ENCODE results near the gene CENPS. TPM values are rescaled to one million over a fixed set of nuclear protein-coding genes. Genes with fewer than 3 reads are reported as not detected.
"Not testable (repeated sequence)": the region's sequence is repeated elsewhere in the genome, so short reads cannot be mapped to it uniquely, and the experiment has no call there.

CENPS gene
- total RNA-seq: 4.0 and 4.7 TPM in 2 replicates
- 22.2 TPM for polyA plus RNA-seq (2012)

DNA sequence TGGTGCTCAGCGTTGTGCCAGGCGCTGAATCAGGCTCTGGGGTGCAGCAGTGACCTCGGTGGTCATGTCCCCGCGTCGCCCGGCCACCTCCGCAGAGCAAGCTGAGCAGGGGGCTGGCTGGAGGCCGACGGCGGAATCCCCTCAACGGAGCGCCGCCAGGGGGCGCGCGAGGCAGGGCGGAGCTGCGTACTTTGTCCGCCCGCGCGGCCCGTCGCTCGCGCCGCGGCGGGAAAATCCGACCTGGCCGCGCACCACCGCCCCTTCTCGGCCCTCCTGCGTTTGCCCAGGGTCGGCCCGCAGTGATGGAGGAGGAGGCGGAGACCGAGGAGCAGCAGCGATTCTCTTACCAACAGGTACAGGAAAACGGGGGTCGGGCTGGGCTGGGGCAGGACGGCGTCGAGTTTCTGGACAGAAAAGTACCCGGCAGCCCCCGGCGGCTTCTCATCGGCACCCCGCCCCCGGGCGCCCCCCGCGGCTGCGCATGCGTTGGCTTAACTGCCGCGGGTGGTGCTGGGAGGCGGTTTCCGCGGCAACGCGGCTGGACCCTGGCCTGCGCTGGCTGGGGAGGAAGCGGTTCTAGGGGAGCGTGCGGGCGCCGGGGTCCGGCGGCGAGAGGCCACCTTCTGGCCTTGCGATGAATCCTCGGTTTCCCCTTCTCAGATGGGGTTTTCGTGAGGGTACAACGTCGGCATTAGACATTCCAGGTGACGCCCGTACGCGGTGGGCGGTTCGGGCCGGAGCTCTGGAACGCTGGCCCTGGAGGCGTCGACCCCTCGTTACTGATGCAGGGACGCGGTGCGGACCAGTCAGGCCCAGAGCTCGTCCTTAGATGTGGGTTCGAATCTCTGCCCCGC lies at the start of gene CENPS:
Gene CENPS (plus strand): TSS at position 218 of the 854 bp plus-strand sequence. CDS start 85 bp downstream, at position 303.
- DNase-seq (ENCODE audit: low read depth): peak; percentile 93

- peak; percentile 70 for DNase-seq (ENCODE audit: low read depth)
Observed at GRCh38 chr1:10380594-10381275, 49.5 kb upstream of the CENPS start.

DNA sequence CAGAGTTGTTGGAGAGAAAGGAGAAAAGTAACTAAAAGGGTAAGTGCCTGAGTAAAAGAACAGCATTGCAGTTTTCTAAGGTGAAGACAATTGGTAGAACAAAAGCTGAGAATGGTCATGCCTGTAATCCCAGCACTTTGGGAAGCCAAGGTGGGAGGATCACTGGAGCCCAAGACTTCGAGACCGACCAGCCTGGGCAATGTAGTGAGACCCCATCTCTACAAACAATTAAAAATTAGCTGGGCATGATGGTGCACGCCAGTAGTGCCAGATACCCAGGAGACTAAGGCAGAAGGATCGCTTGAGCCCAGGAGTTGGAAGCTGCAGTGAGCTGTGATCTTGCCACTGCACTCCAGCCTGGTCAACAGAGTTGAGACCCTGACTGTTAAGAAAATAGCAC lies 46.6 kb upstream of the CENPS start:
- no peak for DNase-seq (ENCODE audit: low read depth)

DNA sequence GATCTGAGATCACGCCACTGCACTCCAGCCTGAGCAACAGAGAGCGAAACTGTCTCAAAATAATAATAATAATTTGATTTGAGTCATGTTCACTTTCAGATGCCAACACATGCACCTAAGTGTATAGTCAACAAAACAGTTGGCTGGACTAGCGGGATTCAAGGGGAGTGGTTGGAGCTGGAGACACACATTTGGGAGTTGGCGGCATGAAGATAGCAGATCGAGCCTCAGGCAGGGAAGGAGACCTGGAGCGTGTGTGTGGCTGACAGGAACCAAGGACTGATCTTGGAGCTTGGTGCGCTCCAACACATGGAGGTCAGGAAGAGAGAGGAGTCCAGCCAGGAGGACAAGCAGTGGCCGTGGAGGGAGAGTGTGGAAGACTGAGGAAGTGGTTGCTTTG lies 46.0 kb upstream of the CENPS start:
- DNase-seq (ENCODE audit: low read depth): no peak

GRCh38 chr1:10386761-10387676 lies 43.2 kb upstream of the CENPS start:
- no peak for DNase-seq (ENCODE audit: low read depth)

DNA sequence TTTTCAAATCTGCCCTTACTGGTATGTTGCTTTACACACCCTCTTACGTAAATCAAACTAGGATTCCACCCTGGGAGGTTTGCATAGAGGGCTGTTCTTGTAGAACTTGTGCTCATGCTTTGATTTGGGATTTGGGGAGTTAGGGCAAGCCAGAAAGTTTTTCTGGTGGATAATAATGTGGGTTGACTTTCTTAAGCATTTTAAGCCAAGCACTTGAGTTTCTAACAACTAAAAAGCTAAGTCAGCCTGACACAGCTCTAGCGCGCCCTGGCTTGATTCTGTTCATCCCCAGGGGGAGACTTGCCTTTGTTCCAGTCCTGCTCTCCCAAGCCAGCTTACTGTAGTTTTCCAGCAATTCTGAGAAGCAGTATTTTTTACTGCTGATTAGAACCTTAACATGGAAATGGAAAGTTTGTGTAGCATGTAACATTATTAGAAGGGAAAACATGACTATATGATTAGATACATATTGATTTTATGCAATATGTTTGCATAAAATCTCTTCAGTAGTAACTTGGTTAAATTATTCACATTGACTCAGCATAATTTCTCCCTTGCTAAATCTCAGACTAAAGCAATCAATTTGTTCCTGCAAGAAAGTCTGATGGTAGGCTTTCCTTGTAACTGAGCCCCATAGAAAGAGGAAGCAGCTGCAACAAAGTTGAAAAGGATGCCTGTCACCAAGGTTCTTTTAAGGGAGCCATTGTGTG lies 42.4 kb upstream of the CENPS start:
- DNase-seq (ENCODE audit: low read depth): peak; percentile 64

DNA sequence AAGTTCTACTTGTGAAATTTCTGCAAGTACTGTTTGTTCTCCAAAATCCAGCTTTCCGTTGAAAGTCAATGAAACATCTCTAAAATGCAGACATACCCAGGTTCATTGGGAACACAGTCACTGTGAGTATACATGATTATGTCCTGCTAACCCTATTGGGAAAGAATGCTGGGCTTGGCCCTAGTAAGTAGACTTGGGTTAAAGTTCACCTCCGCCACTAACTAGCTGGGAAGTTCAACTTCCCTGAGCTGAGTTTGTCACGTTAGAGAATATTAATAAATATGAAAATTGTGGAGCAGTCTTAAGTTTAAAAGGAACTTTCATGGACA lies 41.9 kb upstream of the CENPS start:
- DNase-seq (ENCODE audit: low read depth): no peak

DNA sequence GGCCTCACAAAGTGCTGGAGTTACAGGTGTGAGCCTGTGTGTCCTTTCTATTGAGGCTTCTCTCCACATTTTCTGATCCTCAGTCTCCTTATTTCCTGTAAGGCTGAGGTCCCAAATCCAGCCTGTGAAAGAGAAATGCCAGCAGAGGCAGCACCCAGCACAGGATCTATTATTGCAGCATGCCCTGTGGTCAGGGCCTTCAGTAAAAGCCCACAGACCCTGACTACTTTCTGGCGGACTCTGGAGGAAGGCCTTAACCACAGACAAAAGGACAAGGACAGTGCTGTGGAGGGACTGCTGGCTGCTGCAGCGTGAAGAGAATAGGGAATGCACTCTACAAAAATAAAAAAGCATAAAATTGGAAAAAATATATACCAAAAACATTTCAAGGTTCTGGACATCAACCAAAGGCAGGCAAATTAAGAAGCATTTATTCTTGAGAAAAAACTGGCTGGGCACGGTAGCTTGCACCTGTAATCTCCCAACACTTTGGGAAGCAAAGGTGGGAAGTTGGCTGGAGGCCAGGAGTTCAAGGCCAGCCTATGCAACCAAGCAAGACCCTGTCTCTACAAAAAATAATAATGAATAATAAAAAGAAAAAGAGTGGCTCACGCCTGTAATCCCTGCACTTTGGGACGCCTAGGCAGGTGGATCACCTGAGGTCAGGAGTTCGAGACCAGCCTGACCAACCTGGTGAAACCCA lies 40.8 kb upstream of the CENPS start:
- DNase-seq (ENCODE audit: low read depth): peak; percentile 41

- no peak for DNase-seq (ENCODE audit: low read depth)
Observed at GRCh38 chr1:10396870-10397269, 33.4 kb upstream of the CENPS start.

DNA sequence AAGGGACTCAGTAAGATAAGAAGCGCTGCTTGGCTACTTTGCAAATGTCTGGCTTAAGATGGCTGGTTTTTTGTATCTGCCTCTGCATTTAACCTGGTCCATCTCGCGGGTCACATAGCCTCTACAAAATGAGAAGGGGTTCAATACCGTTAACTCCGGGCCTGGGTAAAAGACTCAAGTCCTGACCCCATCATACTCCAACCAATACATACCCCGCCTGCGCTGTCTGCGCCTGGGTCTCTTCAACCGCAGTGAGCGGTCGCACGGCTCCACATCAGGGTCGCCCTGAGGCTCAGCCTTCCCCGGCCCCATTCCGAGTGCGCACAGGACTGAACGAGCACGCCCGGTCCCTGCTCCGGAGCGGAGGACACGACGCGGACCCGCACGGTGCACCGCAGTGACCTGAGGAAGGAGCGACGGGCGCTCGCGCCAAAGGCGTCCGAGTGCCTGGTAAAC lies 31.9 kb upstream of the CENPS start:
- DNase-seq (ENCODE audit: low read depth): no peak

- peak; percentile 99 for DNase-seq (ENCODE audit: low read depth)
Observed at GRCh38 chr1:10398734-10399443, 31.3 kb upstream of the CENPS start, which contains the start of gene PGD. Gene PGD, plus strand, starts transcription at chr1:10399064. Its CDS starts 54 bp downstream, at chr1:10399118.

DNA sequence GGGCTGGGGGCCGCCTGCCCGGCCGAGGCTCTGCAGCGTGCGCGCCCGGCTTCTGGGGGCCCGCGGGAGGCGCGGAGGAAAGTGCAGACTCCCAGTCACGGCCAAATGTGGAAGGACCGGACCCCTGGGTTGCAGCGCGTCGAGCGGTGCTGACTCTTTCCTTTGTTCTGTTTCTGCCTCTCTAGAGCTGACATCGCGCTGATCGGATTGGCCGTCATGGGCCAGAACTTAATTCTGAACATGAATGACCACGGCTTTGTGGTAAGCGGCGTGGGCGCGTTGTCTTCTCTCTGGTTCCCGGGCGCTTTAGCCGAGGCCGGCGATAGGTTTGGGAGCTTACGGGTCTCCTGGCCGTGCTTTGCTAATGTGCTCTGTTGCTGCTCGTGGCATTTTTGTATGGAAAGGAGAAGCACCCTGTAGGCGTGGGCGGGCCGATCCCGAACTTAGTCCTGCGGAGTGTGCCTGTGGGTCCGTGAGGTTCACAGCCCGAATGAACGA lies 30.7 kb upstream of the CENPS start:
- peak; percentile 57 for DNase-seq (ENCODE audit: low read depth)

DNA sequence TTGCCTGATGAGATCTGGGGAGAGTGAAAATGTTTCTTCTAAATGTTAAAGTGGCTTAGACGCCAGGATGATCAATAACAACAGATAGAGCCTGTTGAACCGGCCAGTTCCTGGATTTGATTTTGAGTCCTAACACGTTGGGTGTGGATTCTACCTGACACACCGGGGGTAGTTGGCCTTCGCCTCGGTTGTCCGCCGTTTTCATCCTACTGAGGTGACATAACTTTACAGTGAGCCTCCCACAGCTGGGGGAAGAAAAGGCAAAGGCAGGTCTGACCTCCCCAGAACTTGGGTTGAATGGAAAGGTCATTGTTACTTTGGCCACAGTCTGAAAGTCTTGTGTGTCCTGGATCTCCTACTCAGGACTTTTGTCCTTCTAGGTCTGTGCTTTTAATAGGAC lies 30.2 kb upstream of the CENPS start:
- DNase-seq (ENCODE audit: low read depth): no peak

DNA sequence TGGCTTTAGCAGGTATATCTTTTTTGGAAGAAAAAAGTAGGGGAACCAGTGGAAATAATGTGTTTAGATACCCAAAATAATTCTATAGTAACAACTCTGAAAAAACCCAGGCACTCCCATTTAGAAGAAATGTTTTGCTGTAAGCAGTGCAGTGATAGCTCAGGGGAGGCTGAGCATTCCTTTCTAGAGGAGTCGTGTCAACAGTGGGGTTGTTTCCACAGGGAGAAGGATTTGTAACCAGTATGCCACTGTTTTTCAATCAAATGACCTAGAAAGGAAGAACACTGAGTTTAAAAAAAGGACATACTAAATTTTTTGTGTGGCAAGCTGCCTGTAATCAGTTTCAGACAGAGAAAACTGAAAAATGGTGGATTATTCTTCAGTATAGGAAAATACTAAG lies 29.0 kb upstream of the CENPS start:
- peak; percentile 38 for DNase-seq (ENCODE audit: low read depth)

- peak; percentile 35 for DNase-seq (ENCODE audit: low read depth)
Observed at GRCh38 chr1:10402729-10403274, 27.4 kb upstream of the CENPS start.

GRCh38 chr1:10407201-10407600 lies 23.0 kb upstream of the CENPS start:
- no peak for DNase-seq (ENCODE audit: low read depth)

DNA sequence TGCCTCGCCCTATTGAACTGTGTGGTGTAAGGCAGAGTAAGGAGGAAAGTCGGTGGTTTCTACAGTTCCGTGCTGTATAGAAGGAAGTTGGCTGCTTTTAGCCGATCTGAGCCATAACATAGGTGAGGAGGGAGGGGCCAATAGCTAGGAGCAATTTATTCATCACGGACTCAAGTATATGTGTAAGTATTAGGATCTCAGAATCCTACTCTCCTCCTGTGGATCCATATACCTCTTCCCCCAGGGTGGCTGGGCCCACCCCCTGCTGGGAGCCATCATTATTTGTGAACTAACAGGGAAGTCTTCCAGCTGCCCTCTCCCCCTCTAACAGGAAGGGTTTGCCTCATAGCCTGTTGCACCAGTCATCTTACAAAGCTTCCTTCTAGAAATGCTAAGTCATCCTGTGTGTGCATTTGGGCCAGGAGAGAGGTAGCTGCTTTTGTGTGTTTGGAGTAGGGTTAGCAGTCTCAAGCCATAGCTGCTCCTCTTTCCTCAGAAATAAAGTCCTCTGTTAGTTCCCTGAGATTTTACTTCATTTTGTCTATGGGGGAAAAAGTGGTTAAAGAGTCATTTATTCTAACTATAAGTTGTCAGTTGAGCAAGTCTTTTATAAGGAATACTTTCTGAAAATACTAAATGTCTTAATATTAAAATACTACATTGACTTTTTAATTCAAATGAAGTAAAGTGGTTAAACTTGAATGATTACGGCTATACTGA lies 14.9 kb upstream of the CENPS start:
- peak; percentile 22 for DNase-seq (ENCODE audit: low read depth)

GRCh38 chr1:10415967-10416366 lies 14.3 kb upstream of the CENPS start:
- DNase-seq (ENCODE audit: low read depth): not testable (repeated sequence)
